GM23248 (cell line): ENCODE data around the gene CBX3.

Source experiments
- EZH2 ChIP-seq: fragments of 200-600 bp; sonication (generic); IDR thresholded peaks from 2 replicates; pipeline ENCODE4 v1.6.1; 2018; ENCODE audit warnings: antibody characterized with exemption, mild to moderate bottlenecking; ENCODE audit not compliant: insufficient read depth, poor library complexity, severe bottlenecking
- EZH2phosphoT487 ChIP-seq: fragments of 200-600 bp; sonication (generic); IDR thresholded peaks from 2 replicates; pipeline ENCODE4 v1.6.1; 2018; ENCODE audit warnings: antibody characterized with exemption, moderate library complexity, mild to moderate bottlenecking, low read depth; ENCODE audit not compliant: insufficient read depth

- TF ChIP-seq EZH2 (no peak), EZH2phosphoT487 (no peak)
Observed at GRCh38 chr7:26200038-26200443, 1.5 kb upstream of the CBX3 start.
